Measurements from ENCODE around the gene TOR4A. TPM values are rescaled to one million over a fixed set of nuclear protein-coding genes. Genes with fewer than 3 reads are reported as not detected.
A peak's percentile ranks its signal among the peaks of the same experiment; 100 is the strongest.

Gene TOR4A
- total and polyA plus RNA-seq, 9 of the 15 experiments (the other 6 are each of a cell fraction or from before 2014, with no cell fraction given), result 3.9 to 49.2 (median 8.8) TPM

DNA sequence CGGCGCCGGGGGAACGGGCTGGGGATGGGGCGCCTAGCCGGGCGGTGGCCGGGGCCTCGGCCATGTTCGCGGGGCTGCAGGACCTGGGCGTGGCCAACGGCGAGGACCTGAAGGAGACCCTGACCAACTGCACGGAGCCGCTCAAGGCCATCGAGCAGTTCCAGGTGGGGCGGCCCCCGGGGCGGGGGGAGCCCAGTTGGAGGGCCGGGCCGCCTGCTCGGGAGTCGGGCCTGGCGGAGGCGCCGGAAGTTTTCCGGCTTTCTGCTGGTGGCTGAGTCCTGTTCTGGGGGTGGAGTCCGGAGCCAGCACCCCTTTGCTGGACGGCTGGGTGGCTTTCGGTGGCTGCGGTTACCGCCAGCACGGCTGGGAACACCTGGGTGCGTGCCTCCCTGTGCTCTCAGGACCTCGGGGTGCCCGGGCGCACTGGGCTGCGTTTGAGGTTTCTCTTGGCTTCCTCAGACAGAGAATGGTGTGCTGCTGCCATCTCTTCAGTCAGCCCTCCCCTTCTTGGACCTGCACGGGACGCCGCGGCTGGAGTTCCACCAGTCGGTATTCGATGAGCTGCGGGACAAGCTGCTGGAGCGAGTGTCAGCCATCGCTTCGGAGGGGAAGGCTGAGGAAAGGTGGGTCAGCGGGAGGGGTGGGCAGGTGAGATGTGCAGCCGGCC lies 21.9 kb upstream of the TOR4A start (continued):
- TF ChIP-seq NR2C2 (CRISPR knock-in tag; IDR thresholded peaks at IDR 0.05) (no peak), NR2C2 (tag; IDR thresholded peaks at IDR 0.05) (peak; percentile 44), CBX3 (IDR thresholded peaks at IDR 0.05; ENCODE audit: borderline replicate concordance in 1 of 2, low read length in 2 of 2) (no peak), SIN3B (IDR thresholded peaks at IDR 0.05; ENCODE audit: low read depth) (peak; percentile 1; the same call in 1 of the 2 replicates), SAP30 (IDR thresholded peaks at IDR 0.05; ENCODE audit: borderline replicate concordance, insufficient read depth, low read depth, low read length, poor library complexity, severe bottlenecking) (no peak), BCOR (IDR thresholded peaks at IDR 0.05) (no peak), RB1 (IDR thresholded peaks at IDR 0.05; ENCODE audit: low read depth) (0 out of 2 replicates have a peak, but pooled peaks have one; percentile 2), ZNF175 (CRISPR knock-in tag; IDR thresholded peaks at IDR 0.05; ENCODE audit: low read depth) (0 out of 2 replicates have a peak, but pooled peaks have one; percentile 43), FOXK2 (conservative IDR thresholded peaks at IDR 0.05 in 1 of 2, IDR thresholded peaks at IDR 0.05 in 1 of 2; ENCODE audit: low read depth in 2 of 2) (no peak), MAZ (CRISPR knock-in tag; conservative IDR thresholded peaks at IDR 0.05 in 1 of 2, IDR thresholded peaks at IDR 0.05 in 1 of 2) (0 out of 4 replicates have a peak, but pooled peaks of 1 of the 2 experiments have one; percentile 4), GABPA (tag; conservative IDR thresholded peaks at IDR 0.05; ENCODE audit: low read depth) (peak; percentile 87), SIN3A (IDR thresholded peaks at IDR 0.05; ENCODE audit: borderline replicate concordance in 2 of 2, control insufficient read depth in 1 of 2, low read depth in 2 of 2, low read length in 2 of 2) (peak in 1 of 2 experiments; percentile 13; a peak in 2 of 4 replicates), BRD9 (IDR thresholded peaks at IDR 0.05; ENCODE audit: low read depth, partially characterized antibody) (no peak)
- TF ChIP-seq, protein P1, sequence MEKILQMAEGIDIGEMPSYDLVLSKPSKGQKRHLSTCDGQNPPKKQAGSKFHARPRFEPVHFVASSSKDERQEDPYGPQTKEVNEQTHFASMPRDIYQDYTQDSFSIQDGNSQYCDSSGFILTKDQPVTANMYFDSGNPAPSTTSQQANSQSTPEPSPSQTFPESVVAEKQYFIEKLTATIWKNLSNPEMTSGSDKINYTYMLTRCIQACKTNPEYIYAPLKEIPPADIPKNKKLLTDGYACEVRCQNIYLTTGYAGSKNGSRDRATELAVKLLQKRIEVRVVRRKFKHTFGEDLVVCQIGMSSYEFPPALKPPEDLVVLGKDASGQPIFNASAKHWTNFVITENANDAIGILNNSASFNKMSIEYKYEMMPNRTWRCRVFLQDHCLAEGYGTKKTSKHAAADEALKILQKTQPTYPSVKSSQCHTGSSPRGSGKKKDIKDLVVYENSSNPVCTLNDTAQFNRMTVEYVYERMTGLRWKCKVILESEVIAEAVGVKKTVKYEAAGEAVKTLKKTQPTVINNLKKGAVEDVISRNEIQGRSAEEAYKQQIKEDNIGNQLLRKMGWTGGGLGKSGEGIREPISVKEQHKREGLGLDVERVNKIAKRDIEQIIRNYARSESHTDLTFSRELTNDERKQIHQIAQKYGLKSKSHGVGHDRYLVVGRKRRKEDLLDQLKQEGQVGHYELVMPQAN (IDR thresholded peaks at IDR 0.05; ENCODE audit: borderline replicate concordance), result peak; percentile 45; the same call in 1 of the 2 replicates
- TF ChIP-seq, protein P2, sequence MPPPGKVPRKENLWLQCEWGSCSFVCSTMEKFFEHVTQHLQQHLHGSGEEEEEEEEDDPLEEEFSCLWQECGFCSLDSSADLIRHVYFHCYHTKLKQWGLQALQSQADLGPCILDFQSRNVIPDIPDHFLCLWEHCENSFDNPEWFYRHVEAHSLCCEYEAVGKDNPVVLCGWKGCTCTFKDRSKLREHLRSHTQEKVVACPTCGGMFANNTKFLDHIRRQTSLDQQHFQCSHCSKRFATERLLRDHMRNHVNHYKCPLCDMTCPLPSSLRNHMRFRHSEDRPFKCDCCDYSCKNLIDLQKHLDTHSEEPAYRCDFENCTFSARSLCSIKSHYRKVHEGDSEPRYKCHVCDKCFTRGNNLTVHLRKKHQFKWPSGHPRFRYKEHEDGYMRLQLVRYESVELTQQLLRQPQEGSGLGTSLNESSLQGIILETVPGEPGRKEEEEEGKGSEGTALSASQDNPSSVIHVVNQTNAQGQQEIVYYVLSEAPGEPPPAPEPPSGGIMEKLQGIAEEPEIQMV (tag; conservative IDR thresholded peaks at IDR 0.05; ENCODE audit: low read depth), result peak; percentile 80
- TF ChIP-seq, protein P3, sequence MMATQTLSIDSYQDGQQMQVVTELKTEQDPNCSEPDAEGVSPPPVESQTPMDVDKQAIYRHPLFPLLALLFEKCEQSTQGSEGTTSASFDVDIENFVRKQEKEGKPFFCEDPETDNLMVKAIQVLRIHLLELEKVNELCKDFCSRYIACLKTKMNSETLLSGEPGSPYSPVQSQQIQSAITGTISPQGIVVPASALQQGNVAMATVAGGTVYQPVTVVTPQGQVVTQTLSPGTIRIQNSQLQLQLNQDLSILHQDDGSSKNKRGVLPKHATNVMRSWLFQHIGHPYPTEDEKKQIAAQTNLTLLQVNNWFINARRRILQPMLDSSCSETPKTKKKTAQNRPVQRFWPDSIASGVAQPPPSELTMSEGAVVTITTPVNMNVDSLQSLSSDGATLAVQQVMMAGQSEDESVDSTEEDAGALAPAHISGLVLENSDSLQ (IDR thresholded peaks at IDR 0.05), result no peak
- TF ChIP-seq, protein P4, sequence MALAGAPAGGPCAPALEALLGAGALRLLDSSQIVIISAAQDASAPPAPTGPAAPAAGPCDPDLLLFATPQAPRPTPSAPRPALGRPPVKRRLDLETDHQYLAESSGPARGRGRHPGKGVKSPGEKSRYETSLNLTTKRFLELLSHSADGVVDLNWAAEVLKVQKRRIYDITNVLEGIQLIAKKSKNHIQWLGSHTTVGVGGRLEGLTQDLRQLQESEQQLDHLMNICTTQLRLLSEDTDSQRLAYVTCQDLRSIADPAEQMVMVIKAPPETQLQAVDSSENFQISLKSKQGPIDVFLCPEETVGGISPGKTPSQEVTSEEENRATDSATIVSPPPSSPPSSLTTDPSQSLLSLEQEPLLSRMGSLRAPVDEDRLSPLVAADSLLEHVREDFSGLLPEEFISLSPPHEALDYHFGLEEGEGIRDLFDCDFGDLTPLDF (CRISPR knock-in tag; IDR thresholded peaks at IDR 0.05), result peak; percentile 16; the same call in 1 of the 2 replicates
- TF ChIP-seq, protein P5, sequence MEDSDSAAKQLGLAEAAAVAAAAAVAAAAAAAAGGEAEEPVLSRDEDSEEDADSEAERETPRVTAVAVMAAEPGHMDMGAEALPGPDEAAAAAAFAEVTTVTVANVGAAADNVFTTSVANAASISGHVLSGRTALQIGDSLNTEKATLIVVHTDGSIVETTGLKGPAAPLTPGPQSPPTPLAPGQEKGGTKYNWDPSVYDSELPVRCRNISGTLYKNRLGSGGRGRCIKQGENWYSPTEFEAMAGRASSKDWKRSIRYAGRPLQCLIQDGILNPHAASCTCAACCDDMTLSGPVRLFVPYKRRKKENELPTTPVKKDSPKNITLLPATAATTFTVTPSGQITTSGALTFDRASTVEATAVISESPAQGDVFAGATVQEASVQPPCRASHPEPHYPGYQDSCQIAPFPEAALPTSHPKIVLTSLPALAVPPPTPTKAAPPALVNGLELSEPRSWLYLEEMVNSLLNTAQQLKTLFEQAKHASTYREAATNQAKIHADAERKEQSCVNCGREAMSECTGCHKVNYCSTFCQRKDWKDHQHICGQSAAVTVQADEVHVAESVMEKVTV (CRISPR knock-in tag; IDR thresholded peaks at IDR 0.05), result no peak
